HG02885 (cell line): ENCODE measurements around the gene NOL9.
"Not testable (repeated sequence)": the region's sequence is repeated elsewhere in the genome, so short reads cannot be mapped to it uniquely, and the experiment has no call there.

Source experiments
- ATAC-seq: cut with Tn5 transposase; IDR thresholded peaks from one replicate; pipeline ENCODE4 v1.9.1; 2021; ENCODE audit warnings: mild to moderate bottlenecking; ENCODE audit not compliant: unreplicated experiment, poor library complexity

Gene NOL9

GRCh38 chr1:6493834-6494223 is 60.5 kb downstream of the NOL9 start:
- ATAC-seq = not testable (repeated sequence)

GRCh38 chr1:6491966-6492365 is 62.3 kb downstream of the NOL9 start:
- no peak for ATAC-seq

GRCh38 chr1:6491480-6491962 is 62.8 kb downstream of the NOL9 start, which contains the start of gene PLEKHG5:
PLEKHG5 (minus strand) TSS chr1:6491667; CDS start chr1:6477571, 14,096 bp downstream.
- no peak for ATAC-seq

- no peak for ATAC-seq
These were observed 63.2 kb downstream of the NOL9 start for GRCh38 chr1:6491081-6491449.

GRCh38 chr1:6490181-6491080 is 63.9 kb downstream of the NOL9 start:
- ATAC-seq = no peak

- peak; percentile 55 for ATAC-seq
These were observed 64.5 kb downstream of the NOL9 start for GRCh38 chr1:6489799-6490180.

GRCh38 chr1:6489383-6489765 is 64.9 kb downstream of the NOL9 start:
- ATAC-seq = no peak

- no peak for ATAC-seq
These were observed 65.5 kb downstream of the NOL9 start for GRCh38 chr1:6488602-6489382.

GRCh38 chr1:6487804-6488484 is 66.4 kb downstream of the NOL9 start:
- ATAC-seq = no peak

- ATAC-seq = peak; percentile 58
These were observed 67.8 kb downstream of the NOL9 start for GRCh38 chr1:6486433-6487011.

- ATAC-seq = no peak
These were observed 68.9 kb downstream of the NOL9 start for GRCh38 chr1:6485168-6486101.

GRCh38 chr1:6484826-6485167 is 69.5 kb downstream of the NOL9 start:
- no peak for ATAC-seq

- ATAC-seq = no peak
These were observed 70.6 kb downstream of the NOL9 start for GRCh38 chr1:6483761-6484117.

- no peak for ATAC-seq
These were observed 71.1 kb downstream of the NOL9 start for GRCh38 chr1:6483017-6483760.

- no peak for ATAC-seq
These were observed 72.5 kb downstream of the NOL9 start for GRCh38 chr1:6481820-6482219.

GRCh38 chr1:6477039-6477820 is 77.1 kb downstream of the NOL9 start:
- ATAC-seq = no peak

- no peak for ATAC-seq
These were observed 77.8 kb downstream of the NOL9 start for GRCh38 chr1:6476483-6476882.
